SH-SY5Y (cell line): Measurements from ENCODE around the gene CDC42BPB.

Experiments used
- GATA2 ChIP-seq: IDR thresholded peaks from 2 replicates; pipeline ENCODE4 v1.6.1; 2011; ENCODE audit warnings: mild to moderate bottlenecking, low read depth, low read length
- GATA3 ChIP-seq: IDR thresholded peaks from 2 replicates; pipeline ENCODE4 v1.6.1; 2011; ENCODE audit warnings: low read depth, mild to moderate bottlenecking, low read length, moderate library complexity

DNA sequence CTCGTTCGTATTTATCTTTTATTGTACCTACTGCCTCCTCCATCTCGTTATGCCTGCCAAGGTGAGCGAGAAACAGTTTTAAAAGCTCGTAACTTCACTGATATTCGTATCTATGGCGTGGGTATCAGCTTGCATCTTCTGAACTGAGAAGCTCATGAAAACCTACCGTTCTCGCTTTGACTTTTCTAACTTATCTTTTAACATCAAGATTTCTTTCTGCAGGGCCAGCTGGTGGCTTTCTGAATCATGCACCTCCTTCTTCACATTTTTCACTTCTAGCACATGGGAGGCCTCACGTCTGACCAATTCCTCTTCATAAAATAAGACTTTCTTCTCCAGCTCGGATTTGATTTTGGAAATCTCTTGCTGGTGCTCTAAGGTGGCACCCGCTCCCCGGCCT, 89.0 kb downstream of the CDC42BPB start:
- no peak for TF ChIP-seq GATA2
- TF ChIP-seq GATA3 = no peak
